ENCODE measurements around the gene YIF1B. TPM values are rescaled to one million over a fixed set of nuclear protein-coding genes. Genes with fewer than 3 reads are reported as not detected.
A peak's percentile ranks its signal among the peaks of the same experiment; 100 is the strongest.

The YIF1B gene
- total RNA-seq, 3 donors from 2014 or later, result 21.4 to 31.5 (median 23.9) TPM

DNA sequence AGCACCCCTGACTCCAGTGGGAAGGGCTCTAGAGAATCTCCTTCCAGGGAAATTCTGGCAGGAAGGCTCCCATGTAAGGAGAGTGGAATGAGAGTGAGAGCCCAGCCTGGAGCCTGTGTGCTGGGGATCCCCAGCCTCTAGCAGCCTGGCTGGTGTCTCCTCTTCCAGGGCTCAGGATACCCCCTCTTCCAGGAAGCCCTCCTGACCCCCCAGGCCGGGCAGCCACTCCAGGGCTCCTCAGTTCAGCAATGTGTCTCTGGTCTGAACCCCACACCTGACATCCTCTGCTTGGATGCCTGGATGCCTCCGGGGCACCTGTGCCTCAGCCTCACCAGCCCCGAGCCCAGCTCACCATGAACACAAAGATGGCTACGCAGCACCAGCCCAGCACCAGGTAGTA is 8.7 kb downstream of the YIF1B start:
- DNase-seq (no peak), ATAC-seq (no peak)
- Histone ChIP-seq H3K4me1 (ENCODE audit: low read depth) (peaks cover 2% of the 10 kb centered on the region), H3K9me3 (no peaks in the 10 kb centered on the region), H3K36me3 (ENCODE audit: low read depth) (no peaks in the 10 kb centered on the region), H3K4me3 (no peak overlapping the region)
- intact Hi-C loops (cut with DNase I, micrococcal nuclease), result no loop called here
- no peak for TF ChIP-seq CTCF (IDR thresholded peaks at IDR 0.05)

- no peak for TF ChIP-seq CTCF (IDR thresholded peaks at IDR 0.05)
- no peaks in the 10 kb centered on the region for H3K36me3 ChIP-seq (ENCODE audit: low read depth)
- DNase-seq (no peak), ATAC-seq (no peak)
- intact Hi-C loops (cut with DNase I, micrococcal nuclease), result no loop called here
- H3K4me3 ChIP-seq, result no peak overlapping the region
- no peaks in the 10 kb centered on the region for H3K9me3 ChIP-seq
- peaks cover 2% of the 10 kb centered on the region for H3K4me1 ChIP-seq (ENCODE audit: low read depth)
Observed at GRCh38 chr19:38306236-38306635, 9.5 kb downstream of the YIF1B start.

DNA sequence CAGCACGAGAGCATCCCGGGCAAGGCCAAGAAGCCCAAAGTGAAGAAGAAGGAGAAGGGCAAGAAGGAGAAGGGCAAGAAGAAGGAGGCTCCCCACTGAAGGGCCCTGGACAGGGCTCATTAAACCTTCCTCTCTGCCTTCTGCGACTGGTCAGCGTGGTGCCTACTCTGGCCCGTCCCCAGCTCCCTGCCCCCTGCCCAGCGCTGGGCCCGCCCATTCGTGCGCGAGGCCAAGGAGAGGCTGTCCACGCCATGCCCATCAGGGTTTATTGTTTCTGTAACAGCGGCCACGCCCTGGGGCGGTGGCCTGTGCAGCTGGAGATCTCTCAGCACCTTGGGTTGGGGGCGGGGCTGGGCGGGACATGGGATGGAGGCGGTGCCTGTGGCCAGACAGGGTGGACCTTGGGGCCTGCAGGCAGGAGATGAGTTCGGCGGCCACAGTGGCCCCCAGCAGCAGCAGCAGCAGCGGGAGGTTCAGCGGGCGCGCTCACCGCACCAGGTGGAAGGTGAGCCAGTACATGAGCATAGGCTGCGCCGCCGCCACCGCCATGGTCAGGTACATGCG is 10.8 kb downstream of the YIF1B start:
- no peak for TF ChIP-seq CTCF (IDR thresholded peaks at IDR 0.05)
- peak; percentile 80 for ATAC-seq

GRCh38 chr19:38304352-38304865 is 11.3 kb downstream of the YIF1B start:
- intact Hi-C loops (cut with DNase I, micrococcal nuclease), result no loop called here
- ATAC-seq, result peak; percentile 24
- DNase-seq, result peak in 1 of 3 donors; percentile 68
- Histone ChIP-seq H3K4me1 (ENCODE audit: low read depth) (peaks cover 6% of the 10 kb centered on the region), H3K36me3 (ENCODE audit: low read depth) (no peaks in the 10 kb centered on the region), H3K4me3 (peak overlapping the region; percentile 30), H3K9me3 (no peaks in the 10 kb centered on the region)
- TF ChIP-seq CTCF (IDR thresholded peaks at IDR 0.05), result no peak

More for the DNA sequence above, 10.8 kb downstream of the YIF1B start:
- Histone ChIP-seq H3K4me1 (ENCODE audit: low read depth) (peaks cover 6% of the 10 kb centered on the region), H3K9me3 (no peaks in the 10 kb centered on the region), H3K4me3 (no peak overlapping the region), H3K36me3 (ENCODE audit: low read depth) (no peaks in the 10 kb centered on the region)
- peak; percentile 95 to 98 (median 96) for DNase-seq
- intact Hi-C loops (cut with DNase I, micrococcal nuclease), result no loop called here

GRCh38 chr19:38303517-38304351 is 12.0 kb downstream of the YIF1B start, which contains the start of gene C19orf33:
Gene C19orf33, plus strand, starts transcription at chr19:38304251. Its CDS starts 11 bp downstream, at chr19:38304262.
- peaks cover 6% of the 10 kb centered on the region for H3K4me1 ChIP-seq (ENCODE audit: low read depth)
- H3K9me3 ChIP-seq, result no peaks in the 10 kb centered on the region
- no peaks in the 10 kb centered on the region for H3K36me3 ChIP-seq (ENCODE audit: low read depth)
- ATAC-seq (peak; percentile 80), DNase-seq (peak; percentile 91 to 93 (median 91))
- intact Hi-C loops (cut with DNase I, micrococcal nuclease), result no loop called here
- TF ChIP-seq CTCF (IDR thresholded peaks at IDR 0.05), result no peak
- peak within 1 kb of the TSS; percentile 30 for H3K4me3 ChIP-seq

Measured in mucosa of descending colon (tissue), 3 donors.